Neural progenitor cell (in vitro differentiated cells): ENCODE measurements around the gene ABLIM2.

Experiments used
- CTCF ChIP-seq: fragments of 200-600 bp; sonication (generic); IDR thresholded peaks from 2 replicates; pipeline ENCODE4 v1.5.1; 2017; ENCODE audit warnings: antibody characterized with exemption, mild to moderate bottlenecking
- EZH2 ChIP-seq: fragments of 200-600 bp; sonication (generic); IDR thresholded peaks from 2 replicates; pipeline ENCODE4 v1.6.1; 2017; ENCODE audit warnings: antibody characterized with exemption, mild to moderate bottlenecking, moderate library complexity
- EZH2phosphoT487 ChIP-seq: fragments of 200-600 bp; sonication (generic); IDR thresholded peaks from 2 replicates; pipeline ENCODE4 v1.6.1; 2017; ENCODE audit warnings: antibody characterized with exemption

- TF ChIP-seq CTCF (no peak), EZH2 (no peak), EZH2phosphoT487 (no peak)
Observed at GRCh38 chr4:8170341-8170740, 11.7 kb upstream of the ABLIM2 start.
